Karpas-422 (cell line): ENCODE data around the gene PNO1. TPM values are rescaled to one million over a fixed set of nuclear protein-coding genes. Genes with fewer than 3 reads are reported as not detected.

ENCODE experiments used
- DNase-seq: peaks from one replicate; pipeline ENCODE4 v3.0.0-alpha.2; 2015
- H2AFZ ChIP-seq: fragments of 200-600 bp; sonication (generic); 2 replicates; pipeline ENCODE4 v1.6.1; 2014; ENCODE audit warnings: antibody characterized with exemption, low read length, mixed read lengths
- H3K27ac ChIP-seq: fragments of 200-600 bp; sonication (generic); 2 replicates; pipeline ENCODE4 v1.5.1; 2014; ENCODE audit warnings: mild to moderate bottlenecking, low read length, moderate library complexity
- H3K27me3 ChIP-seq: fragments of 200-600 bp; sonication (generic); 2 replicates; pipeline ENCODE4 v1.6.1; 2014; ENCODE audit warnings: low read length, mixed read lengths
- H3K36me3 ChIP-seq: fragments of 200-600 bp; sonication (generic); 2 replicates; pipeline ENCODE4 v1.6.1; 2014; ENCODE audit warnings: low read length, mixed read lengths; ENCODE audit not compliant: insufficient read depth
- H3K4me1 ChIP-seq: fragments of 200-600 bp; sonication (generic); 2 replicates; pipeline ENCODE4 v1.6.1; 2014; ENCODE audit warnings: mild to moderate bottlenecking, low read length, mixed read lengths
- H3K4me2 ChIP-seq: fragments of 200-600 bp; sonication (generic); 2 replicates; pipeline ENCODE4 v1.6.1; 2014; ENCODE audit warnings: low read length, low read depth, mild to moderate bottlenecking; ENCODE audit not compliant: poor library complexity, severe bottlenecking
- H3K4me3 ChIP-seq: fragments of 200-600 bp; sonication (generic); 2 replicates; pipeline ENCODE4 v1.5.1; 2014; ENCODE audit warnings: mild to moderate bottlenecking, antibody characterized with exemption, low read length, mixed read lengths
- H3K79me2 ChIP-seq: fragments of 200-600 bp; sonication (generic); 2 replicates; pipeline ENCODE4 v1.6.1; 2014; ENCODE audit warnings: mild to moderate bottlenecking, low read length, mixed read lengths
- H3K9ac ChIP-seq: fragments of 200-600 bp; sonication (generic); 2 replicates; pipeline ENCODE4 v1.6.0; 2014; ENCODE audit warnings: low read length
- H3K9me2 ChIP-seq: fragments of 200-600 bp; sonication (generic), shearing (Covaris generic); replicated peaks from 2 replicates; pipeline ENCODE4 v1.6.0; 2014; ENCODE audit warnings: mild to moderate bottlenecking, low read length, moderate library complexity; ENCODE audit not compliant: insufficient read depth
- H3K9me3 ChIP-seq: fragments of 300-700, 200-600 bp; sonication (generic); 2 replicates; pipeline ENCODE4 v1.6.1; 2014; ENCODE audit warnings: low read length, mixed read lengths
- H4K20me1 ChIP-seq: fragments of 200-600 bp; sonication (generic); 2 replicates; pipeline ENCODE4 v1.6.1; 2014; ENCODE audit warnings: mild to moderate bottlenecking, antibody characterized with exemption, low read length, low read depth; ENCODE audit not compliant: insufficient read depth
- total RNA-seq: library from RNA; depleted of rRNA; stranded (reverse); fragments of >200 nt; shearing (Covaris generic); gene quantifications from 2 replicates; pipeline ENCODE4 v1.2.3, GENCODE V29; 2014; ENCODE audit warnings: low replicate concordance

The PNO1 gene
- total RNA-seq, 1 experiment from 2014 or later, result 28.3 TPM

GRCh38 chr2:68214381-68214780, 56.7 kb downstream of the PNO1 start:
- Histone ChIP-seq H3K9me2 (no peaks in the 10 kb centered on the region), H3K36me3 (peaks cover 29% of the 10 kb centered on the region), H3K9ac (peak overlapping the region; percentile 36), H3K9me3 (no peaks in the 10 kb centered on the region), H3K4me3 (peak overlapping the region; percentile 35), H3K79me2 (peaks cover 99% of the 10 kb centered on the region), H3K27ac (peak overlapping the region; percentile 66), H3K27me3 (no peaks in the 10 kb centered on the region), H4K20me1 (peaks cover 53% of the 10 kb centered on the region), H3K4me2 (peak overlapping the region; percentile 63), H2AFZ (no peak overlapping the region), H3K4me1 (peaks cover 77% of the 10 kb centered on the region)
- peak; percentile 87 for DNase-seq

GRCh38 chr2:68216454-68217310, 59.0 kb downstream of the PNO1 start:
- Histone ChIP-seq H3K4me1 (peaks cover 99% of the 10 kb centered on the region), H2AFZ (no peak overlapping the region), H3K27ac (peak overlapping the region; percentile 66), H3K9me3 (no peaks in the 10 kb centered on the region), H4K20me1 (peaks cover 46% of the 10 kb centered on the region), H3K4me2 (peak overlapping the region; percentile 63), H3K4me3 (no peak overlapping the region), H3K79me2 (peaks cover 100% of the 10 kb centered on the region), H3K9ac (no peak overlapping the region), H3K9me2 (no peaks in the 10 kb centered on the region), H3K27me3 (no peaks in the 10 kb centered on the region), H3K36me3 (peaks cover 26% of the 10 kb centered on the region)
- no peak for DNase-seq

- Histone ChIP-seq H3K27me3 (no peaks in the 10 kb centered on the region), H3K9ac (no peak overlapping the region), H3K4me1 (peaks cover 96% of the 10 kb centered on the region), H3K4me2 (peak overlapping the region; percentile 63), H3K79me2 (peaks cover 100% of the 10 kb centered on the region), H3K9me3 (no peaks in the 10 kb centered on the region), H3K27ac (peak overlapping the region; percentile 66), H3K9me2 (no peaks in the 10 kb centered on the region), H3K4me3 (no peak overlapping the region), H4K20me1 (peaks cover 42% of the 10 kb centered on the region), H2AFZ (no peak overlapping the region), H3K36me3 (peaks cover 17% of the 10 kb centered on the region; the same call in 1 of the 2 replicates)
- no peak for DNase-seq
Observed at GRCh38 chr2:68217729-68218128, 60.0 kb downstream of the PNO1 start.

- peak overlapping the region; percentile 63 for H3K4me2 ChIP-seq
- H3K27ac ChIP-seq, result peak overlapping the region; percentile 66
- no peak for DNase-seq
- H3K27me3 ChIP-seq, result no peaks in the 10 kb centered on the region
- no peaks in the 10 kb centered on the region for H3K9me3 ChIP-seq
- H3K4me3 ChIP-seq, result no peak overlapping the region
- H2AFZ ChIP-seq, result no peak overlapping the region
- no peak overlapping the region for H3K9ac ChIP-seq
- H3K9me2 ChIP-seq, result no peaks in the 10 kb centered on the region
- H3K36me3 ChIP-seq, result peaks cover 12% of the 10 kb centered on the region; the same call in 1 of the 2 replicates
- peaks cover 35% of the 10 kb centered on the region for H4K20me1 ChIP-seq
- H3K79me2 ChIP-seq, result peaks cover 100% of the 10 kb centered on the region
- H3K4me1 ChIP-seq, result peaks cover 94% of the 10 kb centered on the region
Observed at GRCh38 chr2:68218343-68218901, 60.7 kb downstream of the PNO1 start.

GRCh38 chr2:68222287-68222686, 64.6 kb downstream of the PNO1 start:
- H4K20me1 ChIP-seq, result peaks cover 19% of the 10 kb centered on the region
- no peak overlapping the region for H2AFZ ChIP-seq
- H3K4me2 ChIP-seq, result no peak overlapping the region
- H3K9ac ChIP-seq, result no peak overlapping the region
- DNase-seq, result no peak
- no peaks in the 10 kb centered on the region for H3K27me3 ChIP-seq
- no peaks in the 10 kb centered on the region for H3K9me2 ChIP-seq
- H3K36me3 ChIP-seq, result 0 out of 2 replicates have a peak, but pooled peaks cover 10% of the 10 kb centered on the region
- H3K27ac ChIP-seq, result peak overlapping the region; percentile 36
- H3K4me3 ChIP-seq, result no peak overlapping the region
- peaks cover 100% of the 10 kb centered on the region for H3K79me2 ChIP-seq
- H3K9me3 ChIP-seq, result no peaks in the 10 kb centered on the region
- peaks cover 84% of the 10 kb centered on the region for H3K4me1 ChIP-seq

- peaks cover 84% of the 10 kb centered on the region for H3K4me1 ChIP-seq
- no peak overlapping the region for H3K4me3 ChIP-seq
- peaks cover 100% of the 10 kb centered on the region for H3K79me2 ChIP-seq
- no peaks in the 10 kb centered on the region for H3K9me3 ChIP-seq
- no peak for DNase-seq
- no peaks in the 10 kb centered on the region for H3K9me2 ChIP-seq
- no peak overlapping the region for H3K4me2 ChIP-seq
- H3K27me3 ChIP-seq, result no peaks in the 10 kb centered on the region
- 0 out of 2 replicates have a peak, but pooled peaks cover 10% of the 10 kb centered on the region for H3K36me3 ChIP-seq
- no peak overlapping the region for H3K27ac ChIP-seq
- no peak overlapping the region for H3K9ac ChIP-seq
- H4K20me1 ChIP-seq, result peaks cover 21% of the 10 kb centered on the region
- H2AFZ ChIP-seq, result no peak overlapping the region
Observed at GRCh38 chr2:68223419-68223818, 65.7 kb downstream of the PNO1 start.

GRCh38 chr2:68225119-68225632, 67.5 kb downstream of the PNO1 start:
- 0 out of 2 replicates have a peak, but pooled peaks cover 10% of the 10 kb centered on the region for H3K36me3 ChIP-seq
- peaks cover 100% of the 10 kb centered on the region for H3K79me2 ChIP-seq
- H3K9me2 ChIP-seq, result no peaks in the 10 kb centered on the region
- H3K27me3 ChIP-seq, result no peaks in the 10 kb centered on the region
- DNase-seq, result no peak
- no peak overlapping the region for H3K4me2 ChIP-seq
- no peaks in the 10 kb centered on the region for H3K9me3 ChIP-seq
- no peak overlapping the region for H2AFZ ChIP-seq
- no peak overlapping the region for H3K4me3 ChIP-seq
- H3K9ac ChIP-seq, result no peak overlapping the region
- H4K20me1 ChIP-seq, result peaks cover 17% of the 10 kb centered on the region
- H3K4me1 ChIP-seq, result peaks cover 83% of the 10 kb centered on the region
- peak overlapping the region; percentile 27; the same call in 1 of the 2 replicates for H3K27ac ChIP-seq
